K562 (cell line): ENCODE results near the gene MICU1. TPM values are rescaled to one million over a fixed set of nuclear protein-coding genes. Genes with fewer than 3 reads are reported as not detected.

Experiments used
- ATAC-seq: fragments of 200-7000 bp; cut with Tn5 transposase; 3 replicates; pipeline ENCODE4 v1.9.1; 2020; ENCODE audit warnings: moderate library complexity
- BruUV-seq: library from RNA; stranded (reverse); fragments of 400-500 nt; replicated peaks from 2 replicates; lab custom pipeline; 2021; lab: Mats Ljungman, UMichigan
- CTCF ChIA-PET: fragments of 300-600 bp; formaldehyde crosslinking; extraction: SDS; loops from one replicate; lab custom pipeline; 2021; ENCODE audit warnings: low intra/inter-chr PET ratio; lab: Yijun Ruan, JAX
- POLR2A ChIA-PET: fragments of 300-600, 350-650 bp; sonication (Branson Sonifier 250); formaldehyde crosslinking; extraction: SDS; loops from one replicate; lab custom pipeline; 2021; ENCODE audit warnings: antibody characterized with exemption, inconsistent platforms; lab: Yijun Ruan, JAX
- DNase-seq, 4 experiments: peaks; one replicate each; pipeline versions ENCODE4 v3.0.0 to v3.0.0-alpha.2; 2011 to 2018; ENCODE audit warnings: low spot score in 3 of 4, mixed read lengths in 3 of 4; ENCODE audit errors: extremely low read depth in 1 of 4
- FAIRE-seq: peaks from 2 replicates; lab custom pipeline; 2011; peaks lifted over from hg19 to GRCh38; lab: Jason Lieb, UNC
- H2AFZ ChIP-seq: 2 replicates; pipeline ENCODE4 v1.6.0; 2011; ENCODE audit warnings: low read depth, low read length, control low read depth, inconsistent platforms
- H3K27ac ChIP-seq: fragments of 200-600 bp; 3 replicates; pipeline ENCODE4 v1.8.0; 2011; ENCODE audit warnings: low read depth, mild to moderate bottlenecking, control low read depth, inconsistent platforms, low read length, moderate library complexity, mixed read lengths; ENCODE audit errors: extremely low read depth
- H3K27me3 ChIP-seq, 2 experiments: fragments of 300-600 bp in 1 of 2; 2 replicates in 1 of 2; 3 replicates in 1 of 2; pipeline versions ENCODE4 v1.6.0 to v1.8.0; 2011; ENCODE audit warnings: inconsistent platforms in 2 of 2, low read length in 2 of 2, mild to moderate bottlenecking in 1 of 2, mixed read lengths in 1 of 2, moderate library complexity in 1 of 2; ENCODE audit not compliant: control insufficient read depth in 2 of 2, insufficient read depth in 2 of 2
- H3K36me3 ChIP-seq: fragments of 300-600 bp; 3 replicates; pipeline ENCODE4 v1.8.0; 2011; ENCODE audit warnings: mild to moderate bottlenecking, low read length, inconsistent platforms; ENCODE audit not compliant: control insufficient read depth, insufficient read depth
- H3K4me1 ChIP-seq, 2 experiments: fragments of 200-600 bp in 1 of 2; replicated peaks in 1 of 2; 2 replicates in 1 of 2; 3 replicates in 1 of 2; pipeline versions ENCODE4 v1.5.1 to v1.8.0; 2011; ENCODE audit warnings: inconsistent platforms in 2 of 2, low read length in 2 of 2, mild to moderate bottlenecking in 1 of 2, mixed read lengths in 1 of 2, moderate library complexity in 1 of 2; ENCODE audit not compliant: control insufficient read depth in 2 of 2, insufficient read depth in 2 of 2
- H3K4me2 ChIP-seq: 2 replicates; pipeline ENCODE4 v1.6.1; 2011; ENCODE audit warnings: low read length, control low read depth, inconsistent platforms, mixed read lengths; ENCODE audit not compliant: insufficient read depth
- H3K4me3 ChIP-seq: fragments of 200-600 bp; sonication (generic), shearing (Covaris generic); 2 replicates; pipeline ENCODE4 v1.5.1; 2016; ENCODE audit warnings: control low read depth, inconsistent platforms
- H3K79me2 ChIP-seq: fragments of 200-600 bp; 3 replicates; pipeline ENCODE4 v1.8.0; 2011; ENCODE audit warnings: low read length, inconsistent platforms; ENCODE audit not compliant: control insufficient read depth, insufficient read depth
- H3K9ac ChIP-seq, 2 experiments: 2 replicates each; pipeline versions ENCODE4 v1.6.0 to v1.6.1; 2011; ENCODE audit warnings: low read depth in 2 of 2, low read length in 2 of 2, control low read depth in 1 of 2, inconsistent platforms in 1 of 2, mild to moderate bottlenecking in 1 of 2, mixed read lengths in 1 of 2; ENCODE audit not compliant: insufficient read depth in 1 of 2
- H3K9me1 ChIP-seq: one replicate; pipeline ENCODE4 v1.6.0; 2011; ENCODE audit warnings: inconsistent platforms, mild to moderate bottlenecking, low read length, moderate library complexity; ENCODE audit not compliant: control insufficient read depth, insufficient read depth
- H3K9me3 ChIP-seq: replicated peaks from 2 replicates; pipeline ENCODE4 v1.5.1; 2011; ENCODE audit warnings: low read depth, low read length, inconsistent platforms; ENCODE audit not compliant: control insufficient read depth, insufficient read depth
- H4K20me1 ChIP-seq: replicated peaks from 2 replicates; pipeline ENCODE4 v1.6.1; 2011; ENCODE audit warnings: low read length, inconsistent platforms, mixed read lengths; ENCODE audit not compliant: control insufficient read depth, insufficient read depth
- FOXK1 ChIP-seq: sonication (generic); formaldehyde crosslinking; IDR thresholded peaks from 2 replicates; pipeline ENCODE4 v1.8.0; 2022; ENCODE audit warnings: missing genetic modification reagents, mild to moderate bottlenecking, borderline replicate concordance
- POLR2AphosphoS5 ChIP-seq: IDR thresholded peaks from 2 replicates; pipeline ENCODE4 v1.6.1; 2011; ENCODE audit warnings: mild to moderate bottlenecking, low read depth, low read length, moderate library complexity; ENCODE audit not compliant: control insufficient read depth, insufficient read depth
- ZNF655 ChIP-seq: fragments of 250-450 bp; sonication (Bioruptor Pico); IDR thresholded peaks from 2 replicates; pipeline ENCODE4 v1.5.0; 2021
- WGBS: fragments of 100-300 bp; shearing (Covaris generic); methylation state at CpG from one replicate; pipeline ENCODE4 v1.1.6; 2016; ENCODE audit warnings: low coverage, mixed read lengths; ENCODE audit not compliant: insufficient coverage; ENCODE audit errors: missing lambda C conversion rate; 5-methylcytosine and 5-hydroxymethylcytosine counted together
- in situ Hi-C: fragments of 300-500 bp; cut with MboI; formaldehyde crosslinking; loops from 4 replicates; pipeline ENCODE4 v1.15.0; 2018; ENCODE audit warnings: inconsistent platforms, mixed read lengths
- intact Hi-C: fragments of 100-400 bp; cut with micrococcal nuclease; formaldehyde crosslinking; loops from 2 replicates; pipeline ENCODE4 v1.14.2; 2022
- polyA plus RNA-seq, 8 experiments: library from polyadenylated mRNA; depleted of rRNA in 4 of 8; stranded (reverse) in 5 of 8; unstranded in 3 of 8; fragments of >200 nt; fragmentation: Nextera tagmentation in 2 of 8; fragmentation: Illumina TruSeq in 1 of 8; extraction: Ambion mirVana in 2 of 8; extraction: Trizol in 1 of 8; gene quantifications; 2 replicates each; pipeline versions ENCODE4 v1.2.1 to v1.2.3, GENCODE V29; 2011 to 2014; ENCODE audit warnings: inconsistent platforms in 1 of 8, missing spikeins in 1 of 8
- total RNA-seq, 7 experiments: library from RNA; depleted of rRNA in 6 of 7; stranded (reverse); fragments of >200 nt in 6 of 7; fragmentation: Illumina TruSeq in 2 of 7; extraction: Trizol in 2 of 7; gene quantifications; 2 replicates each; pipeline versions ENCODE4 v1.2.1 to v1.2.3, GENCODE V29; 2011 to 2021; ENCODE audit warnings: low replicate concordance in 1 of 7

MICU1 gene
- total and polyA plus RNA-seq, 9 of the 15 experiments (the other 6 are each of a cell fraction or from before 2014, with no cell fraction given) = 29.3 to 76.8 (median 48.4) TPM

- no peak for DNase-seq
- no TSS peak for BruUV-seq
Observed at GRCh38 chr10:72333112-72334015, 292.5 kb downstream of the MICU1 start.

More at GRCh38 chr10:72333112-72334015, 292.5 kb downstream of the MICU1 start:
- ATAC-seq (no peak), FAIRE-seq (no peak)
- Histone ChIP-seq H3K4me2 (no peak overlapping the region), H2AFZ (no peak overlapping the region), H3K9me3 (no peaks in the 10 kb centered on the region), H4K20me1 (no peaks in the 10 kb centered on the region), H3K9me1 (no peaks in the 10 kb centered on the region), H3K27ac (no peak overlapping the region), H3K4me3 (no peak overlapping the region), H3K4me1 (peaks cover 13 to 42% of the 10 kb centered on the region in 2 experiments; a peak in 4 of 5 replicates), H3K36me3 (peaks cover 48% of the 10 kb centered on the region; the same call in 2 of the 3 replicates), H3K27me3 (no peaks in the 10 kb centered on the region), H3K79me2 (no peaks in the 10 kb centered on the region), H3K9ac (no peak overlapping the region)
- WGBS = 86% methylated on average over 19 of the region's 19 CpGs
- ChIA-PET POLR2A (interaction anchor here (0.6 to 13.1 kb wide), 9 partner anchors 8 to 442 kb away, joined by 3 to 197 read pairs (median 3); partner anchors contain the start of gene DDIT4), CTCF (interaction anchor here (1.7 kb wide), 1 partner anchor 285 kb away, joined by 4 read pairs; no protein-coding TSS in a partner anchor)
- TF ChIP-seq ZNF655 (CRISPR knock-in tag) (no peak), POLR2AphosphoS5 (0 out of 2 replicates have a peak, but pooled peaks have one; percentile 17), FOXK1 (0 out of 2 replicates have a peak, but pooled peaks have one; percentile 21)
- in situ Hi-C loops (loop anchor here (10.0 to 25.0 kb wide), 3 partner anchors 199 to 1021 kb away; partner anchors contain the start of gene SLC29A3), intact Hi-C loops (no loop called here)
